ENCODE results near the gene LIF. TPM values are rescaled to one million over a fixed set of nuclear protein-coding genes. Genes with fewer than 3 reads are reported as not detected.

The LIF gene
- total and polyA plus RNA-seq, 2 of the 4 experiments (the other 2 are of a cell fraction), result 130 to 214 TPM

- Histone ChIP-seq H3K4me1 (ENCODE audit: control insufficient read depth, insufficient read depth, low read length) (peaks cover 10% of the 10 kb centered on the region), H3K23ac (ENCODE audit: low read depth, low read length) (0 out of 2 replicates have a peak overlapping the region, but pooled peaks have one; percentile 15), H3K9ac (ENCODE audit: low read depth, low read length) (no peak overlapping the region), H3K9me1 (ENCODE audit: insufficient read depth, low read length) (peaks cover 8% of the 10 kb centered on the region), H2BK120ac (ENCODE audit: low read depth, low read length) (no peak overlapping the region), H3K9me3 (ENCODE audit: control insufficient read depth, insufficient read depth, low read length) (no peaks in the 10 kb centered on the region), H3K27me3 (ENCODE audit: control insufficient read depth, insufficient read depth, low read length) (no peaks in the 10 kb centered on the region), H3K27ac (ENCODE audit: insufficient read depth, low read length) (no peak overlapping the region), H2AK9ac (replicated peaks; ENCODE audit: low read depth, low read length, poor library complexity) (peak overlapping the region; percentile 3), H2BK20ac (ENCODE audit: low read depth, low read length) (no peak overlapping the region), H3K36me3 (ENCODE audit: control insufficient read depth, insufficient read depth, low read length) (0 out of 2 replicates have a peak, but pooled peaks cover 2% of the 10 kb centered on the region), H4K8ac (ENCODE audit: low read depth in 2 of 2, low read length in 2 of 2) (no peak overlapping the region), H3K18ac (ENCODE audit: low read depth, low read length) (no peak overlapping the region), H3K4ac (ENCODE audit: low read depth, low read length) (0 out of 2 replicates have a peak overlapping the region, but pooled peaks have one; percentile 9), H3K4me2 (ENCODE audit: low read depth, low read length) (no peak overlapping the region), H4K5ac (ENCODE audit: low read depth, low read length) (no peak overlapping the region), H2BK5ac (ENCODE audit: low read depth, low read length, poor library complexity, severe bottlenecking) (no peak overlapping the region), H3K56ac (ENCODE audit: extremely low read depth, insufficient read depth, low read length) (no peak overlapping the region), H3K14ac (replicated peaks; ENCODE audit: low read depth, low read length) (0 out of 2 replicates have a peak overlapping the region, but pooled peaks have one; percentile 20), H3K4me3 (ENCODE audit: insufficient read depth, low read depth, low read length) (no peak overlapping the region), H2AFZ (replicated peaks; ENCODE audit: low read length, poor library complexity) (no peak overlapping the region), H4K91ac (ENCODE audit: insufficient read depth, low read depth, low read length) (no peak overlapping the region), H4K20me1 (ENCODE audit: insufficient read depth, low read length) (no peaks in the 10 kb centered on the region), H2BK15ac (ENCODE audit: low read depth, low read length) (no peak overlapping the region), H2AK5ac (ENCODE audit: low read depth, low read length) (peak overlapping the region; percentile 70; the same call in 1 of the 2 replicates), H3K79me1 (ENCODE audit: low read depth in 1 of 2, low read length in 2 of 2) (no peaks in the 10 kb centered on the region)
- DNase-seq (no peak), ATAC-seq (ENCODE audit: low read depth) (no peak)
- CTCF ChIA-PET, result no interaction called here
- in situ Hi-C loops (cut with MboI; ENCODE audit: low sequenced_read_pairs) (no loop called here), dilution Hi-C loops (cut with HindIII; ENCODE audit: low sequenced_read_pairs, unreplicated experiment) (no loop called here), intact Hi-C loops (cut with micrococcal nuclease) (no loop called here)
- BruUV-seq (replicated peaks), result no TSS peak
- peak; percentile 4; the same call in 1 of the 2 replicates for TF ChIP-seq CEBPB (IDR thresholded peaks at IDR 0.05; ENCODE audit: low read depth, low read length)
- TF ChIP-seq CTCF (conservative IDR thresholded peaks at IDR 0.05; ENCODE audit: low read depth, low read length), result no peak
- TF ChIP-seq USF2 (IDR thresholded peaks at IDR 0.05; ENCODE audit: low read depth, low read length), result no peak
- TF ChIP-seq ELK1 (IDR thresholded peaks at IDR 0.05; ENCODE audit: borderline replicate concordance, low read depth, low read length), result no peak
- WGBS, 2 experiments (ENCODE audit: extremely low coverage in 2 of 2, insufficient read length in 1 of 2), result 81% methylated on average over 4 of the region's 16 CpGs; no CpG with 5 or more reads in 1 of the 2 experiments
- POLR2A ChIA-PET (ENCODE audit: unreplicated experiment), result no interaction called here
Measured at GRCh38 chr22:30279046-30279788, 32.7 kb upstream of the LIF start.
